AG10803 (cell line): ENCODE results near the gene OR5A1.

Experiments used
- DNase-seq: peaks from one replicate; pipeline ENCODE4 v3.0.0; 2010; ENCODE audit warnings: low read depth
- H3K4me3 ChIP-seq: 2 replicates; pipeline ENCODE4 v1.5.1; 2011; ENCODE audit warnings: mild to moderate bottlenecking, low read length, control low read depth
- TF ChIP-seq, protein P1 (sequence below): conservative IDR thresholded peaks from 2 replicates; pipeline ENCODE4 v1.5.1; 2011; ENCODE audit warnings: mild to moderate bottlenecking, low read length, control low read depth, inconsistent platforms

OR5A1 gene

DNA sequence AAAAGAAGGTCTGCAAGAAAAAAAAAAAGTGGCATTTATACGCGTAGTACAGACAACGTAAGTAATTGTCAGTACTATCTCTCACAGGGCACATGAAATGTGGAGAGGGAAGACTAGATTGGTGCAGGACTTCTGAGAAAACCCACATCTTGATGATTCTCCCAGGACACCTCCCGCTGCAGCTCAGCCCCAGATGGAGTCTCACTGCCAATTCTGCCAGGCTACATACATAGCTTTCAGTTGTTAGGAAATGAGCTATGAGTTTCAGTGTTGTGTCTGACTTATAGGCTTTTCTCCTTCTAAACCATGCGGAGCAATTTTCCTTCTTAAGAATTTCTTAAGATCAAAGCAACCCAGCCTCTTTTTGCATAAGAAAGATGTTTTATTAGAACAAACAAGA, 19.7 kb upstream of the OR5A1 start:
- TF ChIP-seq, protein P1, sequence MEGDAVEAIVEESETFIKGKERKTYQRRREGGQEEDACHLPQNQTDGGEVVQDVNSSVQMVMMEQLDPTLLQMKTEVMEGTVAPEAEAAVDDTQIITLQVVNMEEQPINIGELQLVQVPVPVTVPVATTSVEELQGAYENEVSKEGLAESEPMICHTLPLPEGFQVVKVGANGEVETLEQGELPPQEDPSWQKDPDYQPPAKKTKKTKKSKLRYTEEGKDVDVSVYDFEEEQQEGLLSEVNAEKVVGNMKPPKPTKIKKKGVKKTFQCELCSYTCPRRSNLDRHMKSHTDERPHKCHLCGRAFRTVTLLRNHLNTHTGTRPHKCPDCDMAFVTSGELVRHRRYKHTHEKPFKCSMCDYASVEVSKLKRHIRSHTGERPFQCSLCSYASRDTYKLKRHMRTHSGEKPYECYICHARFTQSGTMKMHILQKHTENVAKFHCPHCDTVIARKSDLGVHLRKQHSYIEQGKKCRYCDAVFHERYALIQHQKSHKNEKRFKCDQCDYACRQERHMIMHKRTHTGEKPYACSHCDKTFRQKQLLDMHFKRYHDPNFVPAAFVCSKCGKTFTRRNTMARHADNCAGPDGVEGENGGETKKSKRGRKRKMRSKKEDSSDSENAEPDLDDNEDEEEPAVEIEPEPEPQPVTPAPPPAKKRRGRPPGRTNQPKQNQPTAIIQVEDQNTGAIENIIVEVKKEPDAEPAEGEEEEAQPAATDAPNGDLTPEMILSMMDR = no peak
- no peak overlapping the region for H3K4me3 ChIP-seq
- no peak for DNase-seq

DNA sequence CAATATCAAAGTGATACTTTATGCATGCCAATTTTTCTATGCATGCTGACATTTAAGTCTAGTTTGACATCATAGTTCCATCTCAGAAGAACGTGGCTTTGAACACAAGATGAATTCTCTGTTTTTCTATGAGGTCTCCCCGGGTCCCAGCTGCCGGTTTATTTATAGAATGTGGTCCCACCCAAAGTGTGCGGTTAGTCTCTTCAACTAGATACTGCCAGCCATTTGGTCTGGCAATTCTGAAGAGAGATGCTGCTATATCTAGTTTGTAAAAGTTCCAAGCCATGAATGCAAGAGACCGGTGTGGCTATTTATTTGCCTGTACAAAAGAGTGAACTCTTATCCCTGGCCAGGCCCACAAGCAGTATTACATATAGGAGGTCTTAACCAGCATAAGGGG, 19.2 kb upstream of the OR5A1 start:
- TF ChIP-seq, protein P1 = no peak
- H3K4me3 ChIP-seq = no peak overlapping the region
- DNase-seq = no peak

DNA sequence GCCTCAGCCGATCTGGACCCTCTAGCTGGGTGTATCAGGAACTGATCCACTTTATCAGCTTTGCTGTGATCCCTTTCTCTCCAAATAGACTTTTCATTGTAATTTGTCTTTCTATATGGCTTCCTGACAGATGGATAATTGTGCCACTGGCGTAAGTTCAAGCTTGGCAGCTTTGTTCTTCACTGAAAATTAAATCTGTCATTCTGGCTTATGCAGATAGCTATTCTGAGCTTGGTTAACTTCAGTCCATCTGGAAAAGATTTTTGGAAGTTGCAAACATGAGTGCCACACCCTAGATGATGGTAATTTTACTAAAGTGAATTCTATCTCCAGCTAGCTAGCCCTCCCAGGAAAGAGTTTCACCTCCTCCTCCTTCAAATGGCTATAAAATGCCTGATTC, 18.1 kb upstream of the OR5A1 start:
- no peak for DNase-seq
- TF ChIP-seq, protein P1 = no peak
- no peak overlapping the region for H3K4me3 ChIP-seq

DNA sequence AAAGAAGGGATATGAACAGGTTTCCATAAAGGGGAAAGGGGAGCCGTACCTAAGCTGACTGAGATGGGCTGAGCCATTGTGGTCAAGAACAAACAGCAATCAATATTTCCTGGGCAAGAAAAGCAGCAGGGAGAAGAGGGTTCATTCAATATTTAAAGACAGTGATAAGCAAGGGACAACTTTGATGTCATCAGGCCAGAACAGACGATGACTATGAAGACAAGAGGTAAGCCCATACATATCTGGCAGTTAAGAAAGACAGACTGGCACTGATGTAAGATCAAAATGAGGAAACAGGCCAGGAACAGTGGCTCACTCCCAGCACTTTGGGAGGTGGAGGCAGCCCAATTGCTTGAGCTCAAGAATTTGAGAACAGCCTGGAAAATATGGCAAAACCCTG, 12.4 kb upstream of the OR5A1 start:
- TF ChIP-seq, protein P1 = no peak
- H3K4me3 ChIP-seq = no peak overlapping the region
- DNase-seq = no peak

GRCh38 chr11:59425131-59425530, 11.1 kb upstream of the OR5A1 start:
- TF ChIP-seq, protein P1 = no peak
- DNase-seq = no peak
- no peak overlapping the region for H3K4me3 ChIP-seq

GRCh38 chr11:59426361-59427067, 9.8 kb upstream of the OR5A1 start, which contains the start of gene OR5A2:
Gene OR5A2 (minus strand): TSS chr11:59426413. CDS start chr11:59422953, 3,460 bp downstream.
- H3K4me3 ChIP-seq = no peak within 1 kb of the TSS
- no peak for DNase-seq
- TF ChIP-seq, protein P1 = no peak

DNA sequence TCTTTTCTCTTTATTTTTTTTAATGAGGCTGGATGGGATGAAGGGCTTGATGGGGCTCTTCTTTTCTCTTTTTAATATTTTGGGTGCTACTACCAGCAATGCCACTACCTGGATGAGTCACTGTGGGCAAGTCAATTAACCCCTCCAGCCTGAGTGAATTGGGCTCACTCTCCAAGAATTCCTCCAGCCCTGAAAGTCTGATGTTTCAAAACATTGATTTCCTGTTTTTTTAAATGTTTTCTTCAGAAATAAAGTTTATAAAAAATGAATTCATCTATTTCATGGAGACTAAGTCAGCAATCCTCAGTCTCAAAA, 9.2 kb upstream of the OR5A1 start:
- no peak for DNase-seq
- no peak overlapping the region for H3K4me3 ChIP-seq
- TF ChIP-seq, protein P1 = no peak
